Measurements from ENCODE around the gene UCK2.

GRCh38 chr1:165823552-165824268, 3.7 kb upstream of the UCK2 start:
- TF ChIP-seq CTCF (IDR thresholded peaks at IDR 0.05; ENCODE audit: low read depth, low read length, poor library complexity, severe bottlenecking) (no peak), EZH2phosphoT487 (IDR thresholded peaks at IDR 0.05; ENCODE audit: borderline replicate concordance, low read length) (no peak)
